ENCODE measurements around the gene SYPL2.

SYPL2 gene

DNA sequence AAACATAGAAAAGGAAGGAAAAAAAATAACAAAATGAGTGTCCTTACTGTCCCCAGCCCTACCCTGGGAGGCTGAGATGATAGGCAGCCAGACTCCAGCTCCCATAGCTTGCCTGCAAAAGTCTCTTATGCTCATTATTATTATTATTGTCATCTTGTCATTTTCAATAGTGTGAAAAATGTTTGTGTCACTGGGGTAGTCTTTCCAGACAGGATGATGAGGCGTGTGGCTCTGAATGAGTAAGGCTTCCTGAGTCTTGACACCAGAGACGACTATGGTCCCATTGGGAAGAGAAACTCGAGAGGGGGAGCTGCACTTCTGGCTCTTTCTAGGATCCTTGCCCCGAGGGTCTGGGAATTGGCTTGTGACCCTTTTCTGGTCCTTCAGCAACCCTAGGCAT, 26.4 kb downstream of the SYPL2 start:
- DNase-seq (ENCODE audit: low read depth): no peak

DNA sequence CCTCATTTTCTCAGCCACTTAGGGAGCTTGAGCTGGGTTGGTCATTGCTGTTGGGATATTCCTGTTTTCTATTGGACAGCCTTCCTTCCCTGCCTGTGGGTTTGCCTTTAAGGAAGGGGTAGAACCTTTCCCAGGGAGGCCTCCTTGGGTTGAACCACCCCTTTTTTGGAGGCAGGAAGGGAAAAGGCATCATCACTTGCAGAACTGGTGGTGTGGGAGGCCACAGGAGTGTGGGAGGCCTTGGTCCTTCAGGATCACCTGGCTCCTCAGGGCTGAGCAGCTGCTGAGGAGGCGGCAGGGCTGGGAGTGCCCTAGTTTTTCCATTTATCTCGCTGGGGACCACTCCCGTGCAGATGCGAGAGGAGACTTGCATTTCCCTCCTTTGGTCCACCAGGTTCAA, 26.9 kb downstream of the SYPL2 start:
- no peak for DNase-seq (ENCODE audit: low read depth)

DNA sequence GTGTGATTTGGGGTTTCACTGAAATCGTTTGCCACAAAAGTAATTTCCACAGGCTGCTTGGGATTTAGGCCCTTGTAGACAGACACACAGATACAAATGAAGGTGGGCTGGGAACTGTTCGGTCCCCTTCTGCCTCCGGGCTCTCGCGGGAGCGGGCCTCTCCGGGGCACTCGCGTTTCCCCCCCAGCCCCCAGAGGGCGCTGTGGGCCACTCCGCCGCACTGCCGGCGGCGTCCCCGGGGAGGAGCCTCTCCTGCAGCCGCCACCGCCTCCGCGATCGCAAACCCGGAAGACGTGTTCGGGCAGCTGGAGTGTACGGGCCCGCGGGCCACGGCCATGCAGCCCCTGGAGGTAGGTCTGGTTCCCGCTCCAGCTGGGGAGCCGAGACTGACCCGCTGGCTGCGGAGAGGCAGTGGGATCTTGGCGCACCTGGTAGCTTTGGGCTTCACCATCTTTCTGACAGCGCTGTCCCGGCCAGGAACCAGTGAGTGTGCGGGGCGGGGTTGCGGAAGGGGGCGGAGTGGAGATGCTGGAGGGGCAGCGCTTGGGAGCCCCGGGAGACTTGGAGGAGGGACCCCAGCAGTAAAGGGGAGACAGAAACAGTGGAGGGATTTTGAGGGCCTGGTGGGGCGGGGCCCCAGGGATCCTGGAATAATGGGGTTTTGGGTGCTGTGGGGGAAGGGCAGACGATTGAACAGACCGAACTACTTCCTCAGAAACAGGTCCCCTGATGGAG, 27.6 kb downstream of the SYPL2 start, which contains the start of gene CYB561D1:
Gene CYB561D1, plus strand, starts transcription at position 290 of the 735 bp plus-strand sequence. Its CDS starts 46 bp downstream, at position 336.
- peak; percentile 63 for DNase-seq (ENCODE audit: low read depth)

DNA sequence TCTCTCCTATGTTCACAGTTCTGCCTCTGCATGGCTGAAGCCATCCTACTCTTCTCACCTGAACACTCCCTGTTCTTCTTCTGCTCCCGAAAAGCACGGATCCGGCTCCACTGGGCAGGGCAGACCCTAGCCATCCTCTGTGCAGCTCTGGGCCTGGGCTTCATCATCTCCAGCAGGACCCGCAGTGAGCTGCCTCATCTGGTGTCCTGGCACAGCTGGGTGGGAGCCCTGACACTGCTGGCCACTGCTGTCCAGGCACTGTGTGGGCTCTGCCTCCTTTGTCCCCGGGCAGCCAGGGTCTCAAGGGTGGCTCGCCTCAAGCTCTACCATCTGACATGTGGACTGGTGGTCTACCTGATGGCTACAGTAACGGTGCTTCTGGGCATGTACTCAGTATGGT, 29.4 kb downstream of the SYPL2 start:
- no peak for DNase-seq (ENCODE audit: low read depth)

DNA sequence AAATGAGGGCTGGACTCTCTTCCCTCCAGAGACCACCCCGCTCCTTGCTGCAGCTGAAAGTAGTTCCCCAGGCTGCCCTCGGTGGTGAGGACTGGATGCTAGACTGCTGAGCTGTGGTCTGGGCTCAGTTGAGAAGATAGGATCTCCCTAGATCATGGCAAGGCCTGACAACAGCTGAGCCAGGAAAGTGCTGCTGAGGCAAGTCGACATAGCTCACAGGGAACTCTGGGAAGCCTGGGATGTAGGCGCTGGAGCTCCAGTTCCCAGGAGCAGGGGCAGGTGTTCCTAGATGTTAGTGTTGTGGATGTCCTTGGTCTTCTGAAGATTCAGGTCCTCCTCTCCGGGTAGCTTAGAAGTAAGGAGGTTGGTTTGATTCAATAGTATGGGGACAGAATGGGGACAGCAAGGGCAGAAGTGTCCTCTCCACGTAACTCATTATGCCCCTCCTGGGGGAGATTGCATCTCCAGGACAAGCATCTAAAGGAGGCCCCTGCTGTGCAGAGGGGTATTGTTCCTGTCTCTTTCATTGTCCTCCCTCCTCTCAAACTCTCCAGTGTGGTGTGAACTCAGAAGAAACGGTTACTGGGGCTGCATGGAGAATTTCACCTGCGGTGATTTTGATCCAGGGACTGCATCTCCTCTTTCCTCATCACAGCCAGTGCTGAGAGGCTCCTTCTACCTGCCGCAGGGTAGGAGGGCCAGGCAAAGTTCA, 31.3 kb downstream of the SYPL2 start:
- DNase-seq (ENCODE audit: low read depth): no peak

DNA sequence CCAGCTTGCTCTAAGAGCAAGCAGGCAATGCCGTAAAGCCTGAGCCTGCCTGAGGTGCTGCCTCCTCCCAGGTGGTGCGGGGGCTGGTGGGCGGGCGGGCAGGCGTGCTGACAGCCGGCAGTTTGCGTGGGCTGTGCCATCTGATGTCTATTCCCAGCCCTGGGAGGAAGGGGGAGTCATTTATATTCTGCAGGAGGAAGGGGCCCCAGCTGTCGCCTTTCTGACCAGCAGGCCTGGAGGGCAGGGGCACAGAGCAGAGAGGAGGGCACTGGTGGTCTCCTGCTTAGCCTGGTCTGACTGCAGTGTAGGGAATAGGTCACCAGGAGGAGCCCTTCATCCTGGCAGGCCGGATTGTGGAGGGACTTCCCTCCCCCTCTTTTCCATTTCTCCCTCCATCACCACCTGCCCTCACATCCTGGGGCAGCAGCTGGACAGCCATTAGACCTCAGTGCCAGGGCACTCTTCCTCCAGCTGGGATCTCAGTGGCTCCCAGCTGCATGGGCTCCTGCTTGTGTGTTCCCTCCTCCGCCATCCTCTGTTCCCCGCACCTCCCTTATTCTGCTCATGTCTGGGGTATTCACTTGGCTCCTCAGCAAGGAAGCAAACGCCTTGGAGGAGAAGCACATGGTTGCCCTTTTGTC, 31.9 kb downstream of the SYPL2 start:
- no peak for DNase-seq (ENCODE audit: low read depth)

DNA sequence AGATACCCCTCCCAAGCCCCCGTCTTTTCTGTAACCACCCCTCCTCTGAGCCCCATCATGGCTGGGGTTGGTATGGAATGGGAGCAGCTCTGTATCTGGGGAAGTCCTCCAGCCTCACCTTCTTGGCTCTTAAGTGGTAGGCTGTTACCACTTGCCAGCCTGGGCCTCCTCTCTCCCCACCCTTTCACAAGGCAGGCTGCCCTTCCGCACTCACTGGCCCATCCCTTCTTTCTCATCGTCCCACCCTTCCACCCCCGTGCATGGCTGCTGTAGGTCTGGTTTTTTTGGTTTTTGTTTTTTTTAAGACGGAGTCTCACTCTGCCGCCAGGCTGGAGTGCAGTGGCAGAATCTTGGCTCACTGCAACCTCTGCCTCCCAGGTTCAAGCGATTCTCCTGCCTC, 32.7 kb downstream of the SYPL2 start:
- no peak for DNase-seq (ENCODE audit: low read depth)

DNA sequence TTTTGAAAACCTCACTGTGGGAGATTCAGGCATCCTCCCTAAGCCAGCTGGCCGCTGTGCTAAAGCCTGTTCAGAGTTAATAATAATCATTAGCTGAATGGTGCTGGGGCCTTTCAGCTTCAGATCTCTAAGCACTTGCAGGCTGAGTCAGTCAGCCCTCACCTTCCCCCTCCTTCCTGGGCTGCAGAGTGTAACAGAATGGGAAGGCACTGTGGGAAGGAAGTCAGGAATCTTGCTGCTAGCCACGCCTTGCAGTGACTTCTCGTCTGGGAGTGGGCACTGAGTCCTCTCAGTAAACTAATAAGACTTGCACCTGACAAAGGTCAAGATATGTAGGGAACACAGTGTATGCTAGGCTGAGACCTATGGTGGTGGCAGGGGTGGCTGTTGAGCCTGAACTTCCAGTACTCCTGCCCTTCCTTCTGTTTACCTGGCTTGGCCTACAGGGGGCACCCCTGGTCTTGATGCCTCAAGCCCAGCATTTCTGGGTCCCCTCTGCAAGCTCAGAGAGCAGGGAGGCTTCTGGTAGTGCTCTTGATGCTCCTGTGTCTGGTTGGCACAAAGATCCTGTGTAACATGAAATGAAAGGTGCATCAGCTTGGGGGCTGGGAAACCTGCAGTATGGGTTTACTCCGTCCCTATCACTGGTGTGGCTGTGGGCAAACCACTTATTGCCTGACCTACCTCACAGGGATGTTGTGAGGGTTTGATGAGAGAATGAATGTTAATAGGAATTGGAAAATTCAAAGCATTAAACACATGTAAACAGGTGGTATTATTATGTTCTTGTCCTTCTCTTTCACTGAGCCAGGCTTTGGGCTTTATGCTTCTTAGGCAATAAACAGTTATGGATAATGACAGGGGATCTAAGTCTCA, 33.6 kb downstream of the SYPL2 start:
- DNase-seq (ENCODE audit: low read depth): no peak

DNA sequence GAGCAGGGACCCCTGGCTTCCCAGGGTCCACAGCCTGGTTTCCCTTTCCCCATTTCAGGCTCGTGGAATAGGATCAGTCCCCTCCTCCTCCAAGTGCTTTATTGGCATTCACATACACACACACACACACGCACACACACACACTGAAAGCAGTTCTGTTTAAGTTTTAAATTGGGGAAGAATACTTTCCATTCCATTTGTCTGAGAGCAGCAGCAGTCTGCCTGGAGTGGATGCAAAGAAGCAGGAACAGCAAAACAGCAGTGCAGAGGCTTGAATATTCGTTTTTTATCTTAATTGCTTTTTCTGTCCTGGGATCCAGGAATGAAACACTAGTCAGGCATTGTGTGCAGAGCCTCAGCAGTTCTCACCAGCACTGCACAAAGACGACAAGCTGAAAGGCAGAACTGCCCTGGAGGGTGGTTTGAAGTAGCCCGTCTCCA, 34.6 kb downstream of the SYPL2 start:
- peak; percentile 53 for DNase-seq (ENCODE audit: low read depth)

DNA sequence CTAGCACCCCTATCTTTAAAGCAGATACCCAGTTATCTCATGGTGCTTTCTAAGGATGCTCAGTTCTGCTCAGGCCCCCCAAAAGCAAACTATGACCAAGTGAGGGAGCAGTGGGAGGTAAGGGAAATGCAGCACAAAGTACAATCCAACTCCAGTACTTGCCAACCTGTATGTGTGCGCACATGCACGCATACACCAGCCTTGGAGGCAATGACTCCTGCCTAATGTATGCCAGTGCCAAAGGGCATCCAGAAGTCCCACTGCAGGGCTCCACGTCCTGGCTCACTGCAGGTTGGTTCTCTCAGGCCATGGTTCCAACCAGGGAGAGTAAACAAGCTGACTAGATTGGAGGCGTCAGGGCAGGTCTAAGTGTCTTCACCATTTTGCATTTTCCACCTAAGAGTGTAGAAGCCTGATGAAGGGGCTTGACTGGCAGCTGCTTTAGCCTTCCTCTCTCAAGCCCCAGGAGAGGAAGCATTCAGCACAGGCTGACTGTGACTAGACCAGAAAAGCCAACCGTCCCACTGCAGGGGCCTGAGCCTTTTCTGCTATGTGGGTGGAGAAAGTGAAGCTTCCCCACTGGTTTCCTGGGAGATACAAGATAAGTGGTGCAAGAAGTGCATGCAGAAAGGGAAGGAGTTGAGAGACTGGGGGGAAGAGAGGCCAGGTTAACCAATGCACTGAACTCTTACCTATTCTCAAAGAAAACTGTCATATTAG, 35.5 kb downstream of the SYPL2 start:
- DNase-seq (ENCODE audit: low read depth): no peak

DNA sequence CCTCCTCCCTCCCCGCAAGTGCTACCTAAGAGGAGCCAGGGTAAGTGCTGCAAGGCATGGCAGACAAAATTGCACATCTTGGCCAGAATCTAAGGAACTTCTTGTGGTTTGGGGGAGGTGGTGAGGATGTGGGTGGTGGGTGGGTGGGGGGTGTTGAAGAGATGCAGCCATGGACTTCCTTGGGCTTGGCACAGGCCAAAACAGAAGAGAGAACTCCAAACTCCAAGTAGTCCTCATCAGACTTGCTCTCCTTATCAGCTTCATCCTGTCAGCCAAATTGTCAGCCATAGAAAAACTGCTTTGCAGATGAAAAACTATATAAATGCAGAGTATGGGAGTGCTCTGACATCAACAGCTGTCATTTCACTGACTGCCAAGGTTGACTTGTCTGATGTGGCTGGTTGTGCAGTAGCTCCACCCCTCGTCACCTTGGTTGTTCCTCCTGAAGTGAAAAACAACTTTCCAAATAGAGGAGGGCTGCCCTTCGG, 36.1 kb downstream of the SYPL2 start:
- DNase-seq (ENCODE audit: low read depth): no peak

DNA sequence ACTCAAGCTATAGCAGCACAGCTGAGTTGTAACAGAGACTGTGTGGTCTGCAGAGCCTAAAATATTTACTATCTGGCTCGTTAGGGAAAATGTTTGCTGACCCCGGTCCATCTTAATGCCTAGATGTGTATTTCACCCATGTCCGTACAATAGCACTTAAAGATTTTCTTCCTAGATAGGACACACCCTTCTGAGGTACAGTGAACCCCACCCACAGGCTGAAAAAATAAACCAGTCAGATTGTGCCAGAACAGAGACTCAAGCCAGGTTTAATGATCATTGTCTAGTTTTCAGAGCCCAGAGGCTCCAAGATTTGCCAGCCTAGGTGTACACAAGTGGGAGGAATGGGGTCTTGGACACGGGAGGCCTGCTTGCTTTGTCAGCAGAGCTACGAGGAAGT, 37.6 kb downstream of the SYPL2 start:
- no peak for DNase-seq (ENCODE audit: low read depth)

DNA sequence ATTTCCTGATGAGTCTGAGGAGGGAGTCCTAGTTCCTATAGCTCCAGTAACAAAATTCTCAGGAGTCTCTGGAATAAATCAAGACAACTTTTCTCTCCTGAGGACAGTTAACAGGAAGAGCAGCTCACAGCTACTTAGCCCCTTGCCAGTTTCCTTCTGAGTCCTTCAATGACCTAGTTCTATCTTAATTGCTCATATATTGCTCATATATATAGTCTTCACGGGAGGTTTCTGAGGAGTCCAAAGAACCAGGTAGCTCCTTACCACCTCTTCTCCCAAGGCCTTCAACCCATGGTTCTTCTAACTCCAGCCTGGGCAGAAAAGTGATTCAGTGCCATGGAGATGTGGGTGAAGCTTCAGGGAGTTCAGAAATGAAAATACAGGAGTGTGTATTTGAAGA, 38.6 kb downstream of the SYPL2 start:
- DNase-seq (ENCODE audit: low read depth): no peak

DNA sequence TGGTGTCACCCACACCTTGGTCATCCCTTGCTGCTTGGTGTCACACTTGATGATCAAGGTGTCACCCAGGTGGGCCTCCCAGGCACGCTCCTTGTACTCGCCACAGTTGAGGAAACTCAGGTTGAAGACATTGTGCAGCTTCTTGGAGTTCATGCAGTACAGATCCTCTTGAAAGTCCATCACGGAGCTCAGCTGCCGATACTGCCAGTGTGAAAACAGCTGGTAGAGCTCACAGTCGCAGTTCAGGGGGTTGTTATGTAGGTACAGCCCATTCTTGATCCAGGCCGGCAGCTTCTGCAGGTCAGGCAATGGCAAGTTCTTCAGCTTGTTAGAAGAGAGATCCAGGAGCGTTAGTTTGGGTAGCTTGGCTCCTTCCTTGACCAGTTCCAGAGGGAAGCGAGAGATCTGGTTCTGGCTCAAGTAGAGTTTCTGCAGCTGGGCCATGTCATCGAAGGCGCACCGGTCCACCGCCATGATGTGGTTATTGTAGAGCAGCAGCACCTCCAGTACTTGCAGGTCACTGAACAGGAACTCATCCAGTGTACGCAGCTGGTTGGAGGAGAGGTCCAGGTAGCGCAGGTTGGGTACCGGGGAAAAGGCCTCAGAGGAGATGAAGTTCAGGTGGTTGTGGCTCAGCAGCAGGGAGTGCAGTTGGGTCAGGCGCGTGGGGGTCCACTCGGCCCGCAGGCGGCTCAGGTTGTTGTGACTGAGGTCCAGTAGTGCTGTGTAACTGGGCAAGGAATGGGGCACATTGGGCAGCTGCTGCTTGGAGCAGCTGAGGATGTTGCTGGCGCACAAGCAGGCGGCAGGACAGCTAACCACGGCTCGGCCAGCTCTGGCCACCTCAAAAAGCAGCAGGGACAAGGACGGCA, 41.9 kb downstream of the SYPL2 start:
- no peak for DNase-seq (ENCODE audit: low read depth)

DNA sequence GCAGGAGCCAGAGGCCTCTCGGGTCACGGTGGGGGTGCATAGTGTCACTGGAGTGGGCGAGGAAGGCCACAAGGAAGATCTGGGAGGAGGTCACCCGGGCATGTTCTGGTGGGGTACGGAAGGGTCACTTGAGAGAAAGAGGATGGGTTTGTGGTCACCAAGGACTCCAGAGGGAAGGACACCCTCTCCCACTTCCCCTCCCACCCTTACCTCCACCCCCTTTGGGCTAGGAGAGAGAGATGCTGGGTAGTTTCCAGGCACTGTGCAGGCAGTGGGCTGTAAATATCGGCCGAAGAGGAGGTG, 42.5 kb downstream of the SYPL2 start:
- DNase-seq (ENCODE audit: low read depth): no peak

DNA sequence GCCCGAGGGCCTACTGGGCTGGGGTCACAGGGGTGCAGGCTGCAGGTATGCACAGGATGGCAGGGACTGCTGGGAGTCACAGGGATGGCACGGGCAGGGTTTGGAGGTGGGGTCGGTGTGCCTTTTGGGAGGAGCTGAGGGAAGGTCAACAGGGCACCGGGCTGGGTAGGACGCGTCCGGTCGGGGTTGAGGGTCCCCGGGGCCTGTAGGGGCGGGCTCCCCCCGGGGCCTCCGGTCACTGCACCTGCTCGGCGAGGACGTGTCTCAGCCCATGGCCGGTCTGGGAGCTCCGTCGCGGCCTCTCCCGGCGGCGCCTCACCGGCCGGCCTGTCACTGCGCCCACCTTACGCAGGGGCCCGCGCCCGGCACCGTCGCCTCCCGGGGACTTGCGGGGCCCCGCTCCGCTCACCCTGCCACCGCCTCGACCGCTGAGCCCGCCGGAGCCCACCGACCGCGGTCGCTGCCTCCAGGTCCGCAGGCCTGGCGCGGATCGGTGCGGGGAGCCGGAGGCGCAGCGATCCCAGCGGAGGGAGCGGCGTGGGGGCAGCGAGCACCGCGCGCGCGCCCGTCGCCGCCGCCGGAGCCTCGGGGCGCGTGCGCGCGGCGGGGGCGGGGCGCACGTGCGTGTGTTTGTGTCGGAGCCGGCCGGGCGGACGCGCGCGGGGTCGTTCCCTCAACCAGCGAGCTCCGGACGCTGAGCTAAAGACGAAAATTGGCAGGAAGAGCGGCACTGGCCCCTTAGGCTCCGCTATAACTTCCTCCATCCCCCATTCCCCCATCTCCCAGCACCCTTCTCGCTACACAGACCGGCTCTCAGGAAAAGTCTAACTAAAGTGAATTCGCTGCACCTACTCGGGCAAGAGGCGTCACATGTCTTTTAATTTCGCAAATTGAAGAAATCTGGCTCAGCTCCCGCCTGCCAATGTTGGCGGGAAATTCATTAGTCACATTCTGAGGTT, 43.1 kb downstream of the SYPL2 start, which contains the start of gene AMIGO1:
Gene AMIGO1, minus strand, starts transcription at position 552 of the 959 bp plus-strand sequence. CDS start 815 bp downstream, outside the sequence.
- no peak for DNase-seq (ENCODE audit: low read depth)

DNA sequence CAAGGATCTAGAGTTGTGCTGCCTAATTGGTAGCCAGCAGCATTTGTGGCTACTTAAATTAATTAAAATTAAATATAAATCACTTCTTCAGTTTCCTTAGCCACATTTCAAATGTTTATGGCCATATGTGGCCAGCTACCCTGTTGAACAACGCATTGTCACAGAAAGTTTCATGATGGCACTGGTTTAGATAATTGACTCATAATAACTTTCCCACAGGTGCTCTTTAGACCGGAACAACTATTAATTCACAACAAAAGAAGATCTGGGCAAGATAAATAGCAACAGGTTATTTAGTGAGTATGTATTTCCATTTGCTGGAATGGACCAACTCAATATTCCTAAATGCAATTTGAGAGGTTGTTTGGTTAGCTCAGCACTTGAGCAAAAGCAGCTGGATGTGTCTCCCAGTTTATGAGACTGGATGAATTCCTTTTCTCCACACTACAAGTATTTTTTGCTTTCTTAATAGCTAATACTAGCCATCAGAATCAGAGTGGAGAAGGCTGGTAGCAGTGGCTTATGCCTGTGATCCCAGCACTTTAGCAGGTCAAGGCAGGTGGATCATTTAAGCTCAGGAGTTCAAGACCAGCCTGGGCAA, 46.9 kb downstream of the SYPL2 start:
- no peak for DNase-seq (ENCODE audit: low read depth)

DNA sequence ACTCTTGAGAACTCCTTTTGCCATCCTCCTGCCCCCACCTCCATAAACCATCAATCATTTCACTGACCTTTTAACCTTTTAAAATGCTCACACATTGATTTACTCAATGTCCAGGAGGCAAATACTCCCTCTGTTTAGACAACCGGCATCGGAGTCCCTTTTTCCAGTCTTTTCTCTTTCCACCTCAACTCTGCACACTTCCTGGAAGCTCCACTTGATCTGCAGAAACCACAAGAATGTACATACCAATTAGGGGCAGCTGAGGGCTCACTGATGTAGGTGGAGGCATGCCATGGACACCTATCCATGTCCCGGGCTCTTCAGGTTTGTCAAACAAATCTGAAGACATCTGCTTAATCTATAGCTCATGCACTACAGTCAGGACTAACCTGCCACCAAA, 48.5 kb downstream of the SYPL2 start:
- no peak for DNase-seq (ENCODE audit: low read depth)

DNA sequence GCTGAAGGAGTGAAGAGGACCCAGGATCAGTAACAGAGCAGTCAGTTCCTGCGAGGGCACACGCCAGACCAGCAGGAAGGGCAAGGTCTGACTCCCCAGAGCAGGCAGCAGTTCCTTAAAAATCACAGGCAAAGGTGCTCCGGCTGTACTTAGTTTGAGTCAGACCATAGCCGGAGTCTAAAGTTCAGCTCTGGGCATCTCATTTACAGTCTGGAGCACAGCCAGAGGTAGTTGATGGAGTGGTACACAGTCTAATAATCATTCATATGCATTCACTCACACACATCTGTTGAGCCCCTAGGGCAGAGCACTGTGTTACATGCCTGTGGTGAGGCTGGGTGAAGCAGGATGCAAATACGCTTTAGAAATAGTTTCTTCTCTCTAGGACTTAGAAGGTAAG, 50.5 kb downstream of the SYPL2 start:
- DNase-seq (ENCODE audit: low read depth): no peak

Measured in GM04504 (cell line).